Muscle of back (tissue), 10 donors: ENCODE measurements around the gene CHST14. TPM values are rescaled to one million over a fixed set of nuclear protein-coding genes. Genes with fewer than 3 reads are reported as not detected.

Source experiments
- polyA plus RNA-seq, 10 donors: library from polyadenylated mRNA; unstranded; fragments of 120-200 nt; gene quantifications; one replicate each; pipeline ENCODE4 v1.2.1, GENCODE V29; 2013; ENCODE audit not compliant: insufficient read length in 10 of 10

Gene CHST14
- polyA plus RNA-seq, 10 donors = 30.4 to 49.4 (median 36.8) TPM

Other genes with a start within 250 kb of the CHST14 start
- gene PAK6, start 231.9 kb upstream of the CHST14 start, polyA plus RNA-seq = 1 to 10 TPM in 2 of 10 donors, under 1 TPM in 8; 0.17 to 2.7 (median 0.44) TPM
- under 1 TPM in 3 of 10 donors, not detected in 7; 0.21 to 0.46 (median 0.34) TPM for gene ANKRD63, start 187.9 kb upstream of the CHST14 start, polyA plus RNA-seq
- gene PLCB2, start 163.0 kb upstream of the CHST14 start, polyA plus RNA-seq = 10 to 100 TPM in 3 of 10 donors, 1 to 10 TPM in 7; 5.6 to 13.6 (median 8.7) TPM
- gene INAFM2, start 147.3 kb upstream of the CHST14 start, polyA plus RNA-seq = 10 to 100 TPM; 11.4 to 18.1 (median 12.4) TPM
- gene CCDC9B, start 130.0 kb upstream of the CHST14 start, polyA plus RNA-seq = 10 to 100 TPM in 9 of 10 donors, 1 to 10 TPM in 1; 6.2 to 18.6 (median 13.0) TPM
- under 1 TPM in 1 of 10 donors, not detected in 9; 0.39 TPM for gene PHGR1, start 120.0 kb upstream of the CHST14 start, polyA plus RNA-seq
- gene DISP2, start 112.8 kb upstream of the CHST14 start, polyA plus RNA-seq = 1 to 10 TPM in 6 of 10 donors, under 1 TPM in 4; 0.25 to 3.9 (median 1.5) TPM
- 10 to 100 TPM; 15.5 to 26.2 (median 21.7) TPM for gene KNSTRN, start 88.3 kb upstream of the CHST14 start, polyA plus RNA-seq
- 10 to 100 TPM; 37.2 to 63.6 (median 51.9) TPM for gene IVD, start 65.2 kb upstream of the CHST14 start, polyA plus RNA-seq
- 10 to 100 TPM; 15.9 to 22.7 (median 18.2) TPM for gene BAHD1, start 30.0 kb upstream of the CHST14 start, polyA plus RNA-seq
- 10 to 100 TPM; 13.1 to 27.8 (median 17.7) TPM for gene CCDC32, start 94.1 kb downstream of the CHST14 start, polyA plus RNA-seq
- gene RPUSD2, start 98.3 kb downstream of the CHST14 start, polyA plus RNA-seq = 10 to 100 TPM in 2 of 10 donors, 1 to 10 TPM in 8; 6.2 to 12.0 (median 8.0) TPM
- 10 to 100 TPM in 7 of 10 donors, 1 to 10 TPM in 3; 6.8 to 16.6 (median 12.1) TPM for gene KNL1, start 123.3 kb downstream of the CHST14 start, polyA plus RNA-seq
- gene RAD51, start 224.2 kb downstream of the CHST14 start, polyA plus RNA-seq = 10 to 100 TPM in 2 of 10 donors, 1 to 10 TPM in 8; 6.4 to 16.4 (median 8.8) TPM